Fibroblast of lung (primary cell): Measurements from ENCODE around the gene CHPF2. TPM values are rescaled to one million over a fixed set of nuclear protein-coding genes. Genes with fewer than 3 reads are reported as not detected.

Source experiments
- DNase-seq, 2 donors: peaks; one replicate each; pipeline versions ENCODE4 v3.0.0 to v3.0.0-alpha.2; 2010; ENCODE audit warnings: low read depth in 2 of 2
- H2AFZ ChIP-seq: 2 replicates; pipeline ENCODE4 v1.5.1; 2012; ENCODE audit warnings: low read length, control low read depth, inconsistent platforms
- H3K27ac ChIP-seq: 2 replicates; pipeline ENCODE4 v1.5.1; 2011; ENCODE audit warnings: low read length, control low read depth; ENCODE audit not compliant: insufficient read depth
- H3K27me3 ChIP-seq: 2 replicates; pipeline ENCODE4 v1.5.1; 2011; ENCODE audit warnings: mild to moderate bottlenecking, low read length; ENCODE audit not compliant: control insufficient read depth, insufficient read depth
- H3K36me3 ChIP-seq: 2 replicates; pipeline ENCODE4 v1.5.1; 2011; ENCODE audit warnings: low read length; ENCODE audit not compliant: control insufficient read depth, insufficient read depth
- H3K4me1 ChIP-seq: 2 replicates; pipeline ENCODE4 v1.5.1; 2011; ENCODE audit warnings: low read length; ENCODE audit not compliant: control insufficient read depth, insufficient read depth; ENCODE audit errors: extremely low read depth
- H3K4me2 ChIP-seq: 2 replicates; pipeline ENCODE4 v1.5.1; 2011; ENCODE audit warnings: low read length, control low read depth; ENCODE audit not compliant: insufficient read depth; ENCODE audit errors: extremely low read depth
- H3K4me3 ChIP-seq, 4 experiments: fragments of 200-600 bp in 1 of 4; sonication (generic) in 1 of 4; replicated peaks in 1 of 4; 2 replicates each; pipeline ENCODE4 v1.5.1; 2011 to 2016; ENCODE audit warnings: low read length in 4 of 4, low read depth in 3 of 4, mild to moderate bottlenecking in 3 of 4, control low read depth in 2 of 4, inconsistent platforms in 1 of 4, mixed read lengths in 1 of 4; ENCODE audit not compliant: insufficient read depth in 1 of 4; ENCODE audit errors: control extremely low read depth in 1 of 4
- H3K79me2 ChIP-seq: 2 replicates; pipeline ENCODE4 v1.5.1; 2012; ENCODE audit warnings: mild to moderate bottlenecking, low read length, inconsistent platforms; ENCODE audit not compliant: control insufficient read depth, insufficient read depth
- H3K9ac ChIP-seq: 2 replicates; pipeline ENCODE4 v1.5.1; 2011; ENCODE audit warnings: mild to moderate bottlenecking, low read length, control low read depth; ENCODE audit not compliant: insufficient read depth
- H3K9me3 ChIP-seq: 2 replicates; pipeline ENCODE4 v1.5.1; 2012; ENCODE audit warnings: low read depth, low read length; ENCODE audit not compliant: control insufficient read depth, insufficient read depth
- H4K20me1 ChIP-seq: 2 replicates; pipeline ENCODE4 v1.5.1; 2011; ENCODE audit warnings: low read length; ENCODE audit not compliant: control insufficient read depth, insufficient read depth; ENCODE audit errors: extremely low read depth
- EZH2 ChIP-seq: IDR thresholded peaks from 2 replicates; pipeline ENCODE4 v1.5.1; 2012; ENCODE audit warnings: low read length, control low read depth, mild to moderate bottlenecking; ENCODE audit errors: missing control alignments
- polyA plus RNA-seq, 2 donors: library from polyadenylated mRNA; depleted of rRNA in 1 of 2; stranded (reverse) in 1 of 2; unstranded in 1 of 2; fragments of >200 nt; gene quantifications; 2 replicates each; pipeline ENCODE4 v1.2.1, GENCODE V29; 2011 to 2012; ENCODE audit warnings: missing spikeins in 1 of 2
- total RNA-seq: library from RNA; depleted of rRNA; stranded (reverse); fragments of >200 nt; gene quantifications from 2 replicates; pipeline ENCODE4 v1.2.1, GENCODE V29; 2014
- TF ChIP-seq, protein P1 (sequence below), 2 donors: IDR thresholded peaks in 1 of 2; conservative IDR thresholded peaks in 1 of 2; 1 replicate in 1 of 2; 2 replicates in 1 of 2; pipeline ENCODE4 v1.5.1; 2011 to 2012; ENCODE audit warnings: low read length in 2 of 2, control low read depth in 1 of 2, inconsistent platforms in 1 of 2, low read depth in 1 of 2, mild to moderate bottlenecking in 1 of 2

The CHPF2 gene
- total and polyA plus RNA-seq, 2 donors (not counting 1 experiment from before 2014, with no cell fraction given), result 42.5 to 46.7 TPM

DNA sequence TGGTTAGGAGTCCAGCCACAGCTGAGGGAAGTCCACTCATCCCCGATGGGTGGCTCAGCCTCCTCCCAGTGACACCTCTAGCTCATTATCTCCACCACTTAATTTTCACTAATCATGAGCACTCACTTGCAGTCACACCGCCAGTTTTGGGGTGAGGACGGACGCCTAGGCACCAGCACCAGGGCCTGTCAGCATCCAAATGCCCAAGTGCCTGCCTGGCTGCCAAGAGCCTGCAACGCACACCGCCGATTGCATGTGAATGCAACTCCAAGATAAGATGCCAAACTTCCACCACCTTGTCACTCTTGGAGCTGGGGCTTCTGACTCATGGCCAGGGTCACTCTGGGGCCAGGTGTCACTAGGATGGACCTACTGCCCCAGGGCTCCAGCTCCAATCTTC lies 40.6 kb downstream of the CHPF2 start:
- Histone ChIP-seq H3K27ac (no peak overlapping the region), H3K4me3 (no peak overlapping the region), H3K4me2 (no peak overlapping the region), H3K9me3 (no peaks in the 10 kb centered on the region), H2AFZ (no peak overlapping the region), H3K27me3 (peaks cover 8% of the 10 kb centered on the region), H3K36me3 (no peaks in the 10 kb centered on the region), H3K9ac (no peak overlapping the region), H4K20me1 (no peaks in the 10 kb centered on the region), H3K79me2 (no peaks in the 10 kb centered on the region), H3K4me1 (no peaks in the 10 kb centered on the region)
- DNase-seq, result no peak
- TF ChIP-seq, protein P1, sequence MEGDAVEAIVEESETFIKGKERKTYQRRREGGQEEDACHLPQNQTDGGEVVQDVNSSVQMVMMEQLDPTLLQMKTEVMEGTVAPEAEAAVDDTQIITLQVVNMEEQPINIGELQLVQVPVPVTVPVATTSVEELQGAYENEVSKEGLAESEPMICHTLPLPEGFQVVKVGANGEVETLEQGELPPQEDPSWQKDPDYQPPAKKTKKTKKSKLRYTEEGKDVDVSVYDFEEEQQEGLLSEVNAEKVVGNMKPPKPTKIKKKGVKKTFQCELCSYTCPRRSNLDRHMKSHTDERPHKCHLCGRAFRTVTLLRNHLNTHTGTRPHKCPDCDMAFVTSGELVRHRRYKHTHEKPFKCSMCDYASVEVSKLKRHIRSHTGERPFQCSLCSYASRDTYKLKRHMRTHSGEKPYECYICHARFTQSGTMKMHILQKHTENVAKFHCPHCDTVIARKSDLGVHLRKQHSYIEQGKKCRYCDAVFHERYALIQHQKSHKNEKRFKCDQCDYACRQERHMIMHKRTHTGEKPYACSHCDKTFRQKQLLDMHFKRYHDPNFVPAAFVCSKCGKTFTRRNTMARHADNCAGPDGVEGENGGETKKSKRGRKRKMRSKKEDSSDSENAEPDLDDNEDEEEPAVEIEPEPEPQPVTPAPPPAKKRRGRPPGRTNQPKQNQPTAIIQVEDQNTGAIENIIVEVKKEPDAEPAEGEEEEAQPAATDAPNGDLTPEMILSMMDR (conservative IDR thresholded peaks at IDR 0.05 in 1 of 2, IDR thresholded peaks at IDR 0.05 in 1 of 2; ENCODE audit: low read depth in 1 of 2, low read length in 2 of 2), result no peak
- no peak for TF ChIP-seq EZH2

DNA sequence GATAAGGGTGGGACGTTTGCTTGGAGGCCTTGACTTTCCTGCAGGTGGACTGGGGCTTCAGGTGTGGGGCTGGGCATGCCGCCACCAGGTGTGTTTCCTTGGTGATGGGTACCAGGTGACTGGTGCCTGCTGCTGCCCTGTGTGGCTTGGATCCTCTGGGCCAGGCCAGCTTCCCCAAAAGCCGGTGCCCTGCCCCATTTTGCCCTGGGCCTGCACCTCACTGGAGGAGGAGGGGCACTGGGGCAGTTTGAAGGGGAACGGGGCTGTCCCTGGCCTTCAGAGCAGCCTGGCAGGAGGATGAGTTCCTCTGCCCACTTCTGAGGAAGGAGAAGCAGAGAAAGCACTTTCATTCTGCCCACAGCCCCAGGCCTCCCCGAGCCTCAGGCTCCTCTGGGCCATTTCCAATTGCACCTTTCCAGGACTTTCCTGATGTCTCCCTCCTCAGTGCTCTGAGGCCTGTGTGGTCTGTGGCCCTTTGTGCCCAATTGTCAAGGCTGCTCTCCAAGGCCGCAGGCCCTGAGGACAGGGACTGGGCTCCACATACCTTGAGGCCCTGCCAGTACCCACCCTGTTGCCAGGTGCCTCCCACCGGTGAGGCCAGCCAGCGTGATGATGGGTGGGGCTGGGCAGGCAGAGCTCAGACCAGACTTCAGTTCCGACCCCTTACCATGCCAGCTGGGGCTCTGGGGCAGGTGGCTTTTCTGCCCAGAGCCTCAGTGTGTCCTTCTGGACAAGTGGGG lies 41.5 kb downstream of the CHPF2 start:
- no peaks in the 10 kb centered on the region for H3K79me2 ChIP-seq
- no peak overlapping the region for H3K4me3 ChIP-seq
- no peaks in the 10 kb centered on the region for H3K4me1 ChIP-seq
- H3K4me2 ChIP-seq, result no peak overlapping the region
- no peak overlapping the region for H2AFZ ChIP-seq
- no peaks in the 10 kb centered on the region for H3K36me3 ChIP-seq
- no peaks in the 10 kb centered on the region for H4K20me1 ChIP-seq
- H3K27ac ChIP-seq, result no peak overlapping the region
- no peak overlapping the region for H3K9ac ChIP-seq
- no peak for TF ChIP-seq EZH2
- TF ChIP-seq, protein P1 (conservative IDR thresholded peaks at IDR 0.05 in 1 of 2, IDR thresholded peaks at IDR 0.05 in 1 of 2; ENCODE audit: low read depth in 1 of 2, low read length in 2 of 2), result no peak
- H3K27me3 ChIP-seq, result peaks cover 7% of the 10 kb centered on the region
- no peaks in the 10 kb centered on the region for H3K9me3 ChIP-seq
- no peak for DNase-seq

DNA sequence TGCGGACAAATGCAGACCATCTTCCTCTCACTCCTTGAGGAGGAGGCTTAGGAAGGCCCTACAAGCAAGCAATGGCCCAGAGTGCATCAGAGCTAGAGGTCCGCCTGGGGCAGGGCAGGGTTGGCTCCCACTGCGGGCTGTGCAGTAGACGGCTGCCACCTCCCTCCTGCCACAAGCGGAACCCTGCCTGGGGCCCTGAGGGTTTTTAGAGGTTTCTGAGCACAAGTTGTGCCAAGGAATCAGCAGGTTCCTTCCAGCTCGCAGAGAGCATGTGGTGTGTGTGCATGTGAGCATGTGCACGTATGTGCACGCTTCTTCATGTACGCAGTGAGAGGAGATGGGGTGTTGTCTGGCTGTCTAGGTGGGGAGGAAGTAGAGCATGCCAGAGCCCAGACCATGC lies 42.1 kb downstream of the CHPF2 start:
- no peak for DNase-seq
- no peak overlapping the region for H3K4me2 ChIP-seq
- TF ChIP-seq EZH2, result no peak
- TF ChIP-seq, protein P1 (conservative IDR thresholded peaks at IDR 0.05 in 1 of 2, IDR thresholded peaks at IDR 0.05 in 1 of 2; ENCODE audit: low read depth in 1 of 2, low read length in 2 of 2), result no peak

More for the DNA sequence above, 42.1 kb downstream of the CHPF2 start:
- peaks cover 7% of the 10 kb centered on the region for H3K27me3 ChIP-seq
- H3K9me3 ChIP-seq, result no peaks in the 10 kb centered on the region
- H3K79me2 ChIP-seq, result no peaks in the 10 kb centered on the region
- no peak overlapping the region for H2AFZ ChIP-seq
- H3K27ac ChIP-seq, result no peak overlapping the region
- H3K4me1 ChIP-seq, result no peaks in the 10 kb centered on the region
- H4K20me1 ChIP-seq, result no peaks in the 10 kb centered on the region
- H3K36me3 ChIP-seq, result no peaks in the 10 kb centered on the region
- H3K9ac ChIP-seq, result no peak overlapping the region
- no peak overlapping the region for H3K4me3 ChIP-seq
